Measurements from ENCODE around the gene RAB28. TPM values are rescaled to one million over a fixed set of nuclear protein-coding genes. Genes with fewer than 3 reads are reported as not detected.

RAB28 gene
- total RNA-seq, 1 donor from 2014 or later, result 26.9 TPM

GRCh38 chr4:13365195-13365594 lies 118.9 kb downstream of the RAB28 start:
- DNase-seq (ENCODE audit: low spot score, unreplicated experiment), result no peak
- Mint-ChIP-seq H3K9me3 (ENCODE audit: low read depth) (no peaks in the 10 kb centered on the region), H3K27me3 (no peaks in the 10 kb centered on the region), H3K4me3 (ENCODE audit: low read depth) (no peak overlapping the region), H3K27ac (no peak overlapping the region), H3K4me1 (ENCODE audit: low read depth) (no peaks in the 10 kb centered on the region), H3K36me3 (ENCODE audit: insufficient read depth) (peaks cover 3% of the 10 kb centered on the region)
- TF ChIP-seq, protein P1, sequence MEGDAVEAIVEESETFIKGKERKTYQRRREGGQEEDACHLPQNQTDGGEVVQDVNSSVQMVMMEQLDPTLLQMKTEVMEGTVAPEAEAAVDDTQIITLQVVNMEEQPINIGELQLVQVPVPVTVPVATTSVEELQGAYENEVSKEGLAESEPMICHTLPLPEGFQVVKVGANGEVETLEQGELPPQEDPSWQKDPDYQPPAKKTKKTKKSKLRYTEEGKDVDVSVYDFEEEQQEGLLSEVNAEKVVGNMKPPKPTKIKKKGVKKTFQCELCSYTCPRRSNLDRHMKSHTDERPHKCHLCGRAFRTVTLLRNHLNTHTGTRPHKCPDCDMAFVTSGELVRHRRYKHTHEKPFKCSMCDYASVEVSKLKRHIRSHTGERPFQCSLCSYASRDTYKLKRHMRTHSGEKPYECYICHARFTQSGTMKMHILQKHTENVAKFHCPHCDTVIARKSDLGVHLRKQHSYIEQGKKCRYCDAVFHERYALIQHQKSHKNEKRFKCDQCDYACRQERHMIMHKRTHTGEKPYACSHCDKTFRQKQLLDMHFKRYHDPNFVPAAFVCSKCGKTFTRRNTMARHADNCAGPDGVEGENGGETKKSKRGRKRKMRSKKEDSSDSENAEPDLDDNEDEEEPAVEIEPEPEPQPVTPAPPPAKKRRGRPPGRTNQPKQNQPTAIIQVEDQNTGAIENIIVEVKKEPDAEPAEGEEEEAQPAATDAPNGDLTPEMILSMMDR (IDR thresholded peaks at IDR 0.05; ENCODE audit: unreplicated experiment), result no peak

DNA sequence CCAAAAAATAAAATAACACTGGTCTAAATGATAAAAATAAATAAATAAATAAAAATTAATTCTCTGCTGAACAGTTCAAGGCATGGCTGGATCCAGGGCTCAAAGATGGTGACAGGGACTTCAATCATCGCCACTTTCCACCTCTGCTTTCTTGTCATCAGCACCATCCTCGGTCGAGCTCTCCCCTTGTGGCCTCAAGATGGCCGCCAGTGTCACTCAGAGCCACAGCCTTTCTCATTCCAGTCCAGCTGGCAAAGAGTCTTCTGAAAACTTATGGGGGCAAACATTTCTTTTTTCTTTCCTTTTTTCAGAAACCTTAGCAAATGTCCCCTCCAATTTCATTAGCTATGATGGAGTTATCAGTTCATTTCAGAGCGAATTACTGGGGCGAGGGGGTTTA lies 119.5 kb downstream of the RAB28 start:
- H3K36me3 Mint-ChIP-seq (ENCODE audit: insufficient read depth), result peaks cover 3% of the 10 kb centered on the region
- TF ChIP-seq, protein P1 (IDR thresholded peaks at IDR 0.05; ENCODE audit: unreplicated experiment), result no peak
- no peak for DNase-seq (ENCODE audit: low spot score, unreplicated experiment)
- H3K4me3 Mint-ChIP-seq (ENCODE audit: low read depth), result no peak overlapping the region
- no peaks in the 10 kb centered on the region for H3K27me3 Mint-ChIP-seq
- H3K4me1 Mint-ChIP-seq (ENCODE audit: low read depth), result no peaks in the 10 kb centered on the region
- peak overlapping the region; percentile 27 for H3K27ac Mint-ChIP-seq
- no peaks in the 10 kb centered on the region for H3K9me3 Mint-ChIP-seq (ENCODE audit: low read depth)

- no peaks in the 10 kb centered on the region for H3K4me1 Mint-ChIP-seq (ENCODE audit: low read depth)
- TF ChIP-seq, protein P1 (IDR thresholded peaks at IDR 0.05; ENCODE audit: unreplicated experiment), result no peak
- no peaks in the 10 kb centered on the region for H3K27me3 Mint-ChIP-seq
- H3K27ac Mint-ChIP-seq, result no peak overlapping the region
- peaks cover 3% of the 10 kb centered on the region for H3K36me3 Mint-ChIP-seq (ENCODE audit: insufficient read depth)
- no peak for DNase-seq (ENCODE audit: low spot score, unreplicated experiment)
- no peak overlapping the region for H3K4me3 Mint-ChIP-seq (ENCODE audit: low read depth)
- no peaks in the 10 kb centered on the region for H3K9me3 Mint-ChIP-seq (ENCODE audit: low read depth)
These were observed 120.0 kb downstream of the RAB28 start for GRCh38 chr4:13364172-13364571.

- no peaks in the 10 kb centered on the region for H3K27me3 Mint-ChIP-seq
- TF ChIP-seq, protein P1 (IDR thresholded peaks at IDR 0.05; ENCODE audit: unreplicated experiment), result no peak
- no peaks in the 10 kb centered on the region for H3K9me3 Mint-ChIP-seq (ENCODE audit: low read depth)
- H3K27ac Mint-ChIP-seq, result no peak overlapping the region
- DNase-seq (ENCODE audit: low spot score, unreplicated experiment), result no peak
- H3K4me3 Mint-ChIP-seq (ENCODE audit: low read depth), result no peak overlapping the region
- H3K36me3 Mint-ChIP-seq (ENCODE audit: insufficient read depth), result peaks cover 2% of the 10 kb centered on the region
- peaks cover 5% of the 10 kb centered on the region for H3K4me1 Mint-ChIP-seq (ENCODE audit: low read depth)
These were observed 124.3 kb downstream of the RAB28 start for GRCh38 chr4:13359809-13360208.

GRCh38 chr4:13355111-13355880 lies 128.8 kb downstream of the RAB28 start:
- Mint-ChIP-seq H3K36me3 (ENCODE audit: insufficient read depth) (peaks cover 5% of the 10 kb centered on the region), H3K4me1 (ENCODE audit: low read depth) (peaks cover 5% of the 10 kb centered on the region), H3K4me3 (ENCODE audit: low read depth) (no peak overlapping the region), H3K27me3 (no peaks in the 10 kb centered on the region), H3K27ac (no peak overlapping the region), H3K9me3 (ENCODE audit: low read depth) (no peaks in the 10 kb centered on the region)
- TF ChIP-seq, protein P1 (IDR thresholded peaks at IDR 0.05; ENCODE audit: unreplicated experiment), result no peak
- DNase-seq (ENCODE audit: low spot score, unreplicated experiment), result no peak
